B cell (primary cell): ENCODE measurements around the gene MAST2. TPM values are rescaled to one million over a fixed set of nuclear protein-coding genes. Genes with fewer than 3 reads are reported as not detected.

Experiments used
- ATAC-seq: fragments of 200-7000 bp; cut with Tn5 transposase; one replicate; pipeline ENCODE4 v1.10.0; 2021; ENCODE audit warnings: low read depth, mild to moderate bottlenecking, moderate number of reproducible peaks, moderate library complexity
- CTCF ChIA-PET: fragments of 350-600 bp; sonication (Branson Sonifier 250); formaldehyde crosslinking; loops from one replicate; lab custom pipeline; 2021; ENCODE audit warnings: antibody characterized with exemption, inconsistent platforms; lab: Charles Lee
- POLR2A ChIA-PET: fragments of 350-600 bp; sonication (Branson Sonifier 250); formaldehyde crosslinking; loops from one replicate; lab custom pipeline; 2021; ENCODE audit warnings: antibody characterized with exemption; lab: Charles Lee
- DNase-seq: peaks from one replicate; pipeline ENCODE4 v3.0.0; 2013
- H2AFZ ChIP-seq: 2 replicates; pipeline ENCODE4 v1.6.1; 2012; ENCODE audit warnings: mild to moderate bottlenecking, low read depth, low read length; ENCODE audit not compliant: insufficient read depth, poor library complexity, severe bottlenecking
- H3K27ac ChIP-seq, 2 donors: 1 replicate in 1 of 2; 2 replicates in 1 of 2; pipeline ENCODE4 v1.5.1; 2012 to 2013; ENCODE audit warnings: low read length in 2 of 2, mild to moderate bottlenecking in 2 of 2, moderate library complexity in 1 of 2
- H3K27me3 ChIP-seq, 4 experiments: fragments of 200-600 bp in 1 of 4; sonication (generic) in 1 of 4; replicated peaks in 1 of 4; 1 replicate in 2 of 4; 2 replicates in 2 of 4; pipeline versions ENCODE4 v1.6.1 to v1.7.0; 2013 to 2016; ENCODE audit warnings: low read length in 3 of 4, mild to moderate bottlenecking in 2 of 4, mixed read lengths in 1 of 4, moderate library complexity in 1 of 4; ENCODE audit not compliant: insufficient read depth in 4 of 4, control insufficient read depth in 3 of 4; ENCODE audit errors: control extremely low read depth in 1 of 4
- H3K36me3 ChIP-seq, 2 experiments: replicated peaks in 1 of 2; 1 replicate in 1 of 2; 2 replicates in 1 of 2; pipeline versions ENCODE4 v1.6.1 to v1.7.1; 2013; ENCODE audit warnings: low read length in 1 of 2; ENCODE audit not compliant: insufficient read depth in 2 of 2, control insufficient read depth in 1 of 2; ENCODE audit errors: control extremely low read depth in 1 of 2, extremely low read depth in 1 of 2
- H3K4me1 ChIP-seq, 2 donors: fragments of 200-600 bp in 1 of 2; sonication (generic) in 1 of 2; 1 replicate in 1 of 2; 2 replicates in 1 of 2; pipeline versions ENCODE4 v1.5.1 to v1.6.1; 2013 to 2017; ENCODE audit warnings: low read length in 2 of 2; ENCODE audit not compliant: control insufficient read depth in 2 of 2, insufficient read depth in 2 of 2
- H3K4me2 ChIP-seq: replicated peaks from 2 replicates; pipeline ENCODE3; 2012; ENCODE audit warnings: mild to moderate bottlenecking, low read depth, low read length; ENCODE audit not compliant: poor library complexity, severe bottlenecking
- H3K4me3 ChIP-seq, 5 experiments: fragments of 200-600 bp in 1 of 5; sonication (generic) in 1 of 5; 1 replicate in 3 of 5; 2 replicates in 2 of 5; pipeline versions ENCODE4 v1.5.1 to v1.7.0; 2011 to 2016; ENCODE audit warnings: low read length in 4 of 5, mild to moderate bottlenecking in 4 of 5, low read depth in 2 of 5, control low read depth in 1 of 5, moderate library complexity in 1 of 5; ENCODE audit not compliant: insufficient read depth in 1 of 5; ENCODE audit errors: control extremely low read depth in 1 of 5, extremely low read depth in 1 of 5
- H3K79me2 ChIP-seq: fragments of 200-600 bp; sonication (generic); one replicate; pipeline ENCODE4 v1.6.0; 2016; ENCODE audit warnings: low read length; ENCODE audit not compliant: control insufficient read depth, insufficient read depth
- H3K9ac ChIP-seq: fragments of 200-600 bp; sonication (generic); 2 replicates; pipeline ENCODE4 v1.6.1; 2017; ENCODE audit warnings: mild to moderate bottlenecking, low read length, moderate library complexity
- H3K9me3 ChIP-seq, 3 donors: one replicate each; pipeline versions ENCODE4 v1.6.1 to v1.7.1; 2013; ENCODE audit warnings: low read length in 2 of 3; ENCODE audit not compliant: control insufficient read depth in 2 of 3, insufficient read depth in 1 of 3; ENCODE audit errors: control extremely low read depth in 1 of 3
- H4K20me1 ChIP-seq: 2 replicates; pipeline ENCODE4 v1.6.0; 2012; ENCODE audit warnings: mild to moderate bottlenecking, low read length; ENCODE audit not compliant: insufficient read depth, control insufficient read depth, poor library complexity, severe bottlenecking
- H3K27ac Mint-ChIP-seq: one replicate; pipeline ENCODE4 v1.8.0; 2021; ENCODE audit warnings: mixed read lengths
- H3K27me3 Mint-ChIP-seq: one replicate; pipeline ENCODE4 v1.8.0; 2021; ENCODE audit warnings: mixed read lengths
- H3K4me1 Mint-ChIP-seq: one replicate; pipeline ENCODE4 v1.8.0; 2021; ENCODE audit warnings: mixed read lengths
- H3K4me3 Mint-ChIP-seq: one replicate; pipeline ENCODE4 v1.8.0; 2021; ENCODE audit warnings: mixed read lengths
- H3K9me3 Mint-ChIP-seq: one replicate; pipeline ENCODE4 v1.8.0; 2022; ENCODE audit warnings: mixed read lengths; ENCODE audit not compliant: insufficient read depth
- EZH2 ChIP-seq: IDR thresholded peaks from 2 replicates; pipeline ENCODE4 v1.6.1; 2012; ENCODE audit warnings: borderline replicate concordance, low read depth, mild to moderate bottlenecking, moderate library complexity, low read length; ENCODE audit not compliant: insufficient read depth, poor library complexity, severe bottlenecking
- WGBS: methylation state at CpG from one replicate; pipeline ENCODE4 v1.1.5; 2013; ENCODE audit warnings: missing lambda C conversion rate; ENCODE audit not compliant: insufficient coverage; 5-methylcytosine and 5-hydroxymethylcytosine counted together
- intact Hi-C: fragments of 100-400 bp; cut with micrococcal nuclease; formaldehyde crosslinking; loops from one replicate; pipeline ENCODE4 v1.10.0; 2022
- polyA plus RNA-seq: library from polyadenylated mRNA; depleted of rRNA; stranded (reverse); fragments of >200 nt; gene quantifications from 2 replicates; pipeline ENCODE4 v1.2.3, GENCODE V29; 2012
- total RNA-seq, 2 donors: library from RNA; stranded (reverse); fragments of 120-200 nt in 1 of 2; gene quantifications; 1 replicate in 1 of 2; 2 replicates in 1 of 2; pipeline versions ENCODE4 v1.2.3 to v1.2.4, GENCODE V29; 2013 to 2022
- TF ChIP-seq, protein P1 (sequence below): fragments of 200-600 bp; IDR thresholded peaks from one replicate; pipeline ENCODE4 v1.8.0; 2022; ENCODE audit warnings: antibody characterized with exemption, mild to moderate bottlenecking

Gene MAST2
- total and polyA plus RNA-seq, 2 donors (not counting 1 experiment from before 2014, with no cell fraction given) = 12.5 to 23.3 TPM

DNA sequence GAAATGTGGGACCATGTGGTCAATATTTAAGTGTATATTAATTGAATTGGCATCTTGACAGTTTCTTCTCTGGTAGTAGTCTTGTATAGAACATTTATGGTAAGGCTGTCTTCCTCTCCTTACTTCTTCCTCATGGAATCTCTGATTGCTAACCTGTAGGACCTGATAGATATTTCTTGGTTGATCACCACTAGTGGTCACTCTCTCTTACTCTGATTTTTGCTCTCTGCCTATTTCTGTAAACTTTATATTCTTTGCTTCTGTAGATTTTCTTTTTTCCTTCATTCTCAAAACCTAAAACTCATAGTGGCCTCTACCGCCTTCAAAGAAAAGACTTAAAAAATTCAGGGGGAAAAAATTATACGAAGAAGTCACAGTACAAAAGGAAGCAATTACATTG lies 21.2 kb downstream of the MAST2 start:
- peaks cover 24% of the 10 kb centered on the region for H3K4me1 Mint-ChIP-seq
- H3K4me2 ChIP-seq = no peak overlapping the region
- peaks cover 0 to 17% of the 10 kb centered on the region in 2 donors for H3K4me1 ChIP-seq
- no peak overlapping the region for H3K27ac ChIP-seq
- H3K9me3 ChIP-seq = no peaks in the 10 kb centered on the region
- peaks cover 12% of the 10 kb centered on the region for H3K79me2 ChIP-seq
- TF ChIP-seq, protein P1, sequence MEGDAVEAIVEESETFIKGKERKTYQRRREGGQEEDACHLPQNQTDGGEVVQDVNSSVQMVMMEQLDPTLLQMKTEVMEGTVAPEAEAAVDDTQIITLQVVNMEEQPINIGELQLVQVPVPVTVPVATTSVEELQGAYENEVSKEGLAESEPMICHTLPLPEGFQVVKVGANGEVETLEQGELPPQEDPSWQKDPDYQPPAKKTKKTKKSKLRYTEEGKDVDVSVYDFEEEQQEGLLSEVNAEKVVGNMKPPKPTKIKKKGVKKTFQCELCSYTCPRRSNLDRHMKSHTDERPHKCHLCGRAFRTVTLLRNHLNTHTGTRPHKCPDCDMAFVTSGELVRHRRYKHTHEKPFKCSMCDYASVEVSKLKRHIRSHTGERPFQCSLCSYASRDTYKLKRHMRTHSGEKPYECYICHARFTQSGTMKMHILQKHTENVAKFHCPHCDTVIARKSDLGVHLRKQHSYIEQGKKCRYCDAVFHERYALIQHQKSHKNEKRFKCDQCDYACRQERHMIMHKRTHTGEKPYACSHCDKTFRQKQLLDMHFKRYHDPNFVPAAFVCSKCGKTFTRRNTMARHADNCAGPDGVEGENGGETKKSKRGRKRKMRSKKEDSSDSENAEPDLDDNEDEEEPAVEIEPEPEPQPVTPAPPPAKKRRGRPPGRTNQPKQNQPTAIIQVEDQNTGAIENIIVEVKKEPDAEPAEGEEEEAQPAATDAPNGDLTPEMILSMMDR = no peak
- TF ChIP-seq EZH2 = no peak
- WGBS = no CpG with 5 or more reads among the region's 2 CpGs
- CTCF ChIA-PET = no interaction called here
- no peaks in the 10 kb centered on the region for H3K36me3 ChIP-seq
- no peak overlapping the region for H3K9ac ChIP-seq
- H3K27ac Mint-ChIP-seq = no peak overlapping the region
- ATAC-seq = no peak
- intact Hi-C loops = no loop called here
- no peak overlapping the region for H3K4me3 ChIP-seq
- H3K27me3 Mint-ChIP-seq = no peaks in the 10 kb centered on the region
- H4K20me1 ChIP-seq = no peaks in the 10 kb centered on the region
- H2AFZ ChIP-seq = no peak overlapping the region
- no peak overlapping the region for H3K4me3 Mint-ChIP-seq
- H3K9me3 Mint-ChIP-seq = no peaks in the 10 kb centered on the region
- POLR2A ChIA-PET = no interaction called here
- H3K27me3 ChIP-seq = no peaks in the 10 kb centered on the region
- no peak for DNase-seq

DNA sequence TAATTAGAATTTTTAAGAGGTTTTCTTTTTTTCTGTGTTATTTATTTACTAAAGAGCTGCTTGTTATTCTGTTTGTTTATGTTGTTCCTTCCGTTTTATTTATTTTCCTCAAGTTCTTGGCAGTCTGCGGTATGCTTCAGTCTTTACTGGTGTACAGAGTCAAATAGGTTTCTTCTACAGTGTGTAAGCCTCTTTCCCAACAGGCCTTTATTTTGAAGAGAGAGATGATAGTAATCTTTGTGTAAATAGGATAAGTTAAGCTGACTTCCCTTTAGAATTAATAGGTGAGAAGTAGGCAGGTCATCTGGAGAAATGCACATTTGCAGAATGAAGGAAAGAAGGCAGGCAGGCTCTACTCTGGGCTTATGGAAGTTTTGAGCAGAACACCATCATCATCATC lies 23.8 kb downstream of the MAST2 start:
- H3K36me3 ChIP-seq = no peaks in the 10 kb centered on the region
- ATAC-seq = no peak
- no CpG with 5 or more reads among the region's 2 CpGs for WGBS

More for the DNA sequence above, 23.8 kb downstream of the MAST2 start:
- no peaks in the 10 kb centered on the region for H4K20me1 ChIP-seq
- Mint-ChIP-seq H3K27ac (no peak overlapping the region), H3K4me1 (peaks cover 10% of the 10 kb centered on the region), H3K9me3 (no peaks in the 10 kb centered on the region), H3K4me3 (no peak overlapping the region), H3K27me3 (no peaks in the 10 kb centered on the region)
- POLR2A ChIA-PET = no interaction called here
- H3K27me3 ChIP-seq = no peaks in the 10 kb centered on the region
- H3K4me2 ChIP-seq = no peak overlapping the region
- no peak for DNase-seq
- CTCF ChIA-PET = no interaction called here
- no peak overlapping the region for H3K27ac ChIP-seq
- H3K4me3 ChIP-seq = no peak overlapping the region
- H2AFZ ChIP-seq = no peak overlapping the region
- H3K4me1 ChIP-seq = peaks cover 0 to 4% of the 10 kb centered on the region in 2 donors
- no peak overlapping the region for H3K9ac ChIP-seq
- no peaks in the 10 kb centered on the region for H3K9me3 ChIP-seq
- H3K79me2 ChIP-seq = peaks cover 12% of the 10 kb centered on the region
- intact Hi-C loops = no loop called here
- TF ChIP-seq, protein P1 = no peak
- TF ChIP-seq EZH2 = no peak
